Measurements from ENCODE around the gene HTATSF1. TPM values are rescaled to one million over a fixed set of nuclear protein-coding genes. Genes with fewer than 3 reads are reported as not detected.

The HTATSF1 gene, protein sequence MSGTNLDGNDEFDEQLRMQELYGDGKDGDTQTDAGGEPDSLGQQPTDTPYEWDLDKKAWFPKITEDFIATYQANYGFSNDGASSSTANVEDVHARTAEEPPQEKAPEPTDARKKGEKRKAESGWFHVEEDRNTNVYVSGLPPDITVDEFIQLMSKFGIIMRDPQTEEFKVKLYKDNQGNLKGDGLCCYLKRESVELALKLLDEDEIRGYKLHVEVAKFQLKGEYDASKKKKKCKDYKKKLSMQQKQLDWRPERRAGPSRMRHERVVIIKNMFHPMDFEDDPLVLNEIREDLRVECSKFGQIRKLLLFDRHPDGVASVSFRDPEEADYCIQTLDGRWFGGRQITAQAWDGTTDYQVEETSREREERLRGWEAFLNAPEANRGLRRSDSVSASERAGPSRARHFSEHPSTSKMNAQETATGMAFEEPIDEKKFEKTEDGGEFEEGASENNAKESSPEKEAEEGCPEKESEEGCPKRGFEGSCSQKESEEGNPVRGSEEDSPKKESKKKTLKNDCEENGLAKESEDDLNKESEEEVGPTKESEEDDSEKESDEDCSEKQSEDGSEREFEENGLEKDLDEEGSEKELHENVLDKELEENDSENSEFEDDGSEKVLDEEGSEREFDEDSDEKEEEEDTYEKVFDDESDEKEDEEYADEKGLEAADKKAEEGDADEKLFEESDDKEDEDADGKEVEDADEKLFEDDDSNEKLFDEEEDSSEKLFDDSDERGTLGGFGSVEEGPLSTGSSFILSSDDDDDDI
- 23.9 and 24.5 TPM in 2 replicates for total RNA-seq

DNA sequence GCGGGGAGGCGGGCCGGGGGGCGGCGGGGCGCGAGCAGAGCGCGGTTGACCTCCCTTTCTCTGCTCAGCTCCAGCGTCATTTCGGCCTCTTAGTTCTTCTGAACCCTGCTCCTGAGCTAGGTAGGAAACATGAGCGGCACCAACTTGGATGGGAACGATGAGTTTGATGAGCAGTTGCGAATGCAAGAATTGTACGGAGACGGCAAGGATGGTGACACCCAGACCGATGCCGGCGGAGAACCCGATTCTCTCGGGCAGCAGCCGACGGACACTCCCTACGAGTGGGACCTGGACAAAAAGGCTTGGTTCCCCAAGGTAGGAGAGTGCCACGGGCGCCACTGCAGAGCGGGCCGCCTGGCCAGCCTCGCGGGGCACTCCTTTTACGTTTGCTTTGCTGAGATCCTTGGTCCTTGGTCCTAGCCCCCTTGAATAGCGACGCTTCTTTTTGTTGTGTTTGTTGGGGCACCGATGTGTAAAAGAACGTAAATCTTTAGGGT, at the start of gene HTATSF1:
TSS of gene HTATSF1 (plus strand) at position 37 of the 497 bp plus-strand sequence. CDS start at position 130, 93 bp downstream.
- peaks cover 22% of the 10 kb centered on the region for H3K4me1 Mint-ChIP-seq
- peaks cover 17% of the 10 kb centered on the region for H3K36me3 Mint-ChIP-seq (ENCODE audit: low read depth)
- ChIA-PET POLR2A (interaction anchor here (0.6 to 1.9 kb wide), 3 partner anchors 197 to 511 kb away, joined by 4 to 6 read pairs (median 5); partner anchors contain the start of gene RBMX), CTCF (interaction anchor here (0.8 to 1.4 kb wide), 2 partner anchors 469 to 470 kb away, joined by 3 read pairs; no protein-coding TSS in a partner anchor)
- H3K27ac Mint-ChIP-seq, result peak within 1 kb of the TSS; percentile 97
- peak within 1 kb of the TSS; percentile 89 for H3K4me3 Mint-ChIP-seq
- TF ChIP-seq, protein P1, sequence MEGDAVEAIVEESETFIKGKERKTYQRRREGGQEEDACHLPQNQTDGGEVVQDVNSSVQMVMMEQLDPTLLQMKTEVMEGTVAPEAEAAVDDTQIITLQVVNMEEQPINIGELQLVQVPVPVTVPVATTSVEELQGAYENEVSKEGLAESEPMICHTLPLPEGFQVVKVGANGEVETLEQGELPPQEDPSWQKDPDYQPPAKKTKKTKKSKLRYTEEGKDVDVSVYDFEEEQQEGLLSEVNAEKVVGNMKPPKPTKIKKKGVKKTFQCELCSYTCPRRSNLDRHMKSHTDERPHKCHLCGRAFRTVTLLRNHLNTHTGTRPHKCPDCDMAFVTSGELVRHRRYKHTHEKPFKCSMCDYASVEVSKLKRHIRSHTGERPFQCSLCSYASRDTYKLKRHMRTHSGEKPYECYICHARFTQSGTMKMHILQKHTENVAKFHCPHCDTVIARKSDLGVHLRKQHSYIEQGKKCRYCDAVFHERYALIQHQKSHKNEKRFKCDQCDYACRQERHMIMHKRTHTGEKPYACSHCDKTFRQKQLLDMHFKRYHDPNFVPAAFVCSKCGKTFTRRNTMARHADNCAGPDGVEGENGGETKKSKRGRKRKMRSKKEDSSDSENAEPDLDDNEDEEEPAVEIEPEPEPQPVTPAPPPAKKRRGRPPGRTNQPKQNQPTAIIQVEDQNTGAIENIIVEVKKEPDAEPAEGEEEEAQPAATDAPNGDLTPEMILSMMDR (IDR thresholded peaks at IDR 0.05), result no peak
- no peaks in the 10 kb centered on the region for H3K27me3 Mint-ChIP-seq
- no peak for DNase-seq
- intact Hi-C loops (cut with micrococcal nuclease), result loop anchor here (1.0 to 5.0 kb wide), 7 partner anchors 195 to 1077 kb away; partner anchors contain the start of genes RBMX, SLC9A6 and SMIM10L2A
- no peak for ATAC-seq (ENCODE audit: low read depth)
- no peaks in the 10 kb centered on the region for H3K9me3 Mint-ChIP-seq

DNA sequence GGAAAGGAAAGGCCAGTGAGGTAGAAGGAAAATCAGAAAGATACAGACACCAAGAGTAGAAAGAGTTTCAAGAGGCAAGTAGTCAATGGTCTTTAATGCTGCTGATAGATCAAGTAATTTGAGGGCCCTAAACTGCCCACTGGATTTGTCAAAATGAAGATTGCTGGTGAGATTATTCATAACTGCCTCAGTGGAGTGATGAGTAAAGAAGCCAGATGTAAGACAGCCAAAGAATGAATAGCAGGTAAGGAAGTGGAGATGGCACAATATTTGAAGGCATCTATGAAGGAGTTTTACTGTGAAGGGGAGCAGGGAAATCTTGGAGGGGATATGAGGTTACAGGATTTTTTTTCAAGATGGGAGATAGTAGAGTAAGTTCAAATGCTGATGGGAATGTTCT, 49.4 kb upstream of the HTATSF1 start:
- intact Hi-C loops (cut with micrococcal nuclease), result no loop called here
- ATAC-seq (ENCODE audit: low read depth) (no peak), DNase-seq (no peak)
- Mint-ChIP-seq H3K27ac (no peak overlapping the region), H3K4me3 (no peak overlapping the region), H3K36me3 (ENCODE audit: low read depth) (no peaks in the 10 kb centered on the region), H3K4me1 (no peaks in the 10 kb centered on the region), H3K27me3 (no peaks in the 10 kb centered on the region), H3K9me3 (no peaks in the 10 kb centered on the region)
- POLR2A ChIA-PET, result no interaction called here
- TF ChIP-seq, protein P1 (IDR thresholded peaks at IDR 0.05), result no peak
- CTCF ChIA-PET, result no interaction called here

DNA sequence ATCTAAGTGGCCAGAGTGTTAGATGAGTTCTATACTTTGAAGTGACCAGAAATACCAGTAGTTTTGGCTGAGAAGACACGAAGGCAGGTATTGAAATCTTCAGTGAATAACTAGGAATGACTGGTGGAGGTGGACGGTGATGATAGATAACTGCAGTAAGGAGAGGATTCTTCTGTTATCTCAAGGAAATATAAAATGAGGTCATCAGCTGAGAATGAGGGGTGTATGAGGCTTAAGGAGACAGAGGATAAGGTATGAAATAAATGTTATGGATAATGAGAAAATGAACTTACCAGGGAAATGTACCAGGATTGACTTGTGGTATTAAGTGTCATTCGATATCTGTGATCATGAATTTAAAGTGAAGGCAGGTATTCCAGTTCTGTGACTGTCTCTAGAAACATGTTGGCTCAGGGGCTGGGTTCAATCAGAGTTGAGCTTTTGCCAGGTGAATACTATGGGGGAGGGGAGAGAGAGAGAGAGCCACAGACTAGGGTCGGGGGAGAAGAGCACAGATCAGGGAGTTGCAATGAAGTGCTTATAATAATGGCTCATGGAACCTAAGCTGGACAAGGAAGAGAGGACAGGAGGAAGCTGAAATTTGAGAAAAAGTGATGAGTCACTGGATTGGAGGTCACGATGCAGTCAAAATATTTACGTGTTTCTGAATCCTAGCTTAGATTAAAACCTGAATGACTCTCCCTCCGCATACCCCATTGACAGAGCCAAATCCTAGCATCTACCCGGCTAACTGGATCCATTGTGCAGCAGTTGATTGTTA, 47.2 kb upstream of the HTATSF1 start:
- Mint-ChIP-seq H3K4me1 (no peaks in the 10 kb centered on the region), H3K27ac (no peak overlapping the region), H3K9me3 (no peaks in the 10 kb centered on the region), H3K4me3 (no peak overlapping the region), H3K27me3 (no peaks in the 10 kb centered on the region), H3K36me3 (ENCODE audit: low read depth) (no peaks in the 10 kb centered on the region)
- no peak for ATAC-seq (ENCODE audit: low read depth)
- CTCF ChIA-PET, result no interaction called here
- intact Hi-C loops (cut with micrococcal nuclease), result no loop called here
- POLR2A ChIA-PET, result no interaction called here
- TF ChIP-seq, protein P1 (IDR thresholded peaks at IDR 0.05), result no peak
- no peak for DNase-seq

DNA sequence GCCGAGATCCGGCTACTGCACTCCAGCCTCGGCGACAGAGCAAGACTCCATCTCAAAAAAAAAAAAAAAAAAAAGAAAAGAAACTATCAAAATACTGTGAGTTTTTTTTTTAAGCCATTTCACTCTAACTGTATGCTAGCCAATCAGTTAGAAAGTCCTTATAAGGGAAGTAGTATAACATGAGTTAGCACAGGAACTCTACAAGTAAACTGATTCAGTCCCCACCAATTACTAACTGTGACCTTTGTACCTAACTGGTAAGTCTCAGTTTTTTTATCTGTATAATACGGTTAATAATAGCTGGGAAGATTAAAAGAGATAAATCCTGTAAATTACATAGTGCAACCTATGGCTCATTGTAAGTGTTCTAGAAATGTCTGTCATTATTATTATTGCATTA, 44.8 kb upstream of the HTATSF1 start:
- Mint-ChIP-seq H3K4me3 (no peak overlapping the region), H3K27me3 (no peaks in the 10 kb centered on the region), H3K9me3 (no peaks in the 10 kb centered on the region), H3K4me1 (no peaks in the 10 kb centered on the region), H3K27ac (no peak overlapping the region), H3K36me3 (ENCODE audit: low read depth) (no peaks in the 10 kb centered on the region)
- DNase-seq (no peak), ATAC-seq (ENCODE audit: low read depth) (no peak)
- intact Hi-C loops (cut with micrococcal nuclease), result no loop called here
- ChIA-PET CTCF (no interaction called here), POLR2A (no interaction called here)
- TF ChIP-seq, protein P1 (IDR thresholded peaks at IDR 0.05), result no peak

Measured in activated B cell treated with CpG ODN at 0.5 μM for 24 hours (primary cell).